CD4-positive, alpha-beta T cell treated with Interleukin-15 for 1 hour (primary cell): Measurements from ENCODE around the gene CD1E.
A peak's percentile ranks its signal among the peaks of the same experiment; 100 is the strongest.
"Not testable (repeated sequence)": the region's sequence is repeated elsewhere in the genome, so short reads cannot be mapped to it uniquely, and the experiment has no call there.

ENCODE experiments used
- DNase-seq: peaks from one replicate; pipeline ENCODE4 v3.0.0-alpha.2; 2020

CD1E gene

GRCh38 chr1:158353303-158354075, at the start of gene CD1E:
CD1E (plus strand) TSS chr1:158353894; CDS start chr1:158353989, 95 bp downstream.
- no peak for DNase-seq

GRCh38 chr1:158310623-158311022, 43.1 kb upstream of the CD1E start:
- no peak for DNase-seq

GRCh38 chr1:158311066-158311465, 42.6 kb upstream of the CD1E start:
- DNase-seq, result no peak

GRCh38 chr1:158323866-158324265, 29.8 kb upstream of the CD1E start:
- no peak for DNase-seq

- no peak for DNase-seq
Observed at GRCh38 chr1:158324395-158324794, 29.3 kb upstream of the CD1E start.

GRCh38 chr1:158327481-158327880, 26.2 kb upstream of the CD1E start:
- no peak for DNase-seq

GRCh38 chr1:158328426-158328825, 25.3 kb upstream of the CD1E start:
- no peak for DNase-seq

GRCh38 chr1:158329300-158329699, 24.4 kb upstream of the CD1E start:
- DNase-seq, result no peak

- peak; percentile 20 for DNase-seq
Observed at GRCh38 chr1:158329733-158330132, 24.0 kb upstream of the CD1E start.

- no peak for DNase-seq
Observed at GRCh38 chr1:158330391-158331105, 23.1 kb upstream of the CD1E start.

- DNase-seq, result no peak
Observed at GRCh38 chr1:158331106-158331425, 22.6 kb upstream of the CD1E start.

- DNase-seq, result no peak
Observed at GRCh38 chr1:158331481-158332150, 22.1 kb upstream of the CD1E start, which contains the start of gene CD1B. CD1B (minus strand) TSS chr1:158331531; CDS start chr1:158331423, 108 bp downstream.

GRCh38 chr1:158333405-158334155, 20.1 kb upstream of the CD1E start:
- DNase-seq, result no peak

- no peak for DNase-seq
Observed at GRCh38 chr1:158334526-158335212, 19.0 kb upstream of the CD1E start.

- no peak for DNase-seq
Observed at GRCh38 chr1:158335213-158335532, 18.5 kb upstream of the CD1E start.

GRCh38 chr1:158336413-158336812, 17.3 kb upstream of the CD1E start:
- DNase-seq, result not testable (repeated sequence)

GRCh38 chr1:158348946-158349345, 4.7 kb upstream of the CD1E start:
- not testable (repeated sequence) for DNase-seq

- no peak for DNase-seq
Observed at GRCh38 chr1:158354255-158354654, 561 bp downstream of the CD1E start.

- no peak for DNase-seq
Observed at GRCh38 chr1:158355773-158356285, 2.1 kb downstream of the CD1E start.

GRCh38 chr1:158356616-158357015, 2.9 kb downstream of the CD1E start:
- DNase-seq, result no peak

GRCh38 chr1:158357441-158357840, 3.7 kb downstream of the CD1E start:
- no peak for DNase-seq

GRCh38 chr1:158362482-158362881, 8.8 kb downstream of the CD1E start:
- DNase-seq, result no peak
